ENCODE results near the gene TMA7B. TPM values are rescaled to one million over a fixed set of nuclear protein-coding genes. Genes with fewer than 3 reads are reported as not detected.

The TMA7B gene
- total RNA-seq, 1 experiment from 2014 or later: 0.08 TPM

- Histone ChIP-seq H3K36me3 (no peaks in the 10 kb centered on the region), H3K27me3 (peaks cover 3% of the 10 kb centered on the region; the same call in 1 of the 2 replicates), H3K27ac (no peak overlapping the region), H3K9me3 (replicated peaks) (no peaks in the 10 kb centered on the region), H3K4me1 (no peaks in the 10 kb centered on the region), H3K4me3 (no peak overlapping the region)
- no peak for DNase-seq
These were observed 34.1 kb upstream of the TMA7B start for GRCh38 chr22:39925909-39926679.

- Histone ChIP-seq H3K4me1 (no peaks in the 10 kb centered on the region), H3K9me3 (replicated peaks) (no peaks in the 10 kb centered on the region), H3K27me3 (peaks cover 3% of the 10 kb centered on the region; the same call in 1 of the 2 replicates), H3K36me3 (no peaks in the 10 kb centered on the region), H3K27ac (no peak overlapping the region), H3K4me3 (no peak overlapping the region)
- DNase-seq: no peak
These were observed 33.4 kb upstream of the TMA7B start for GRCh38 chr22:39926753-39927152.

- Histone ChIP-seq H3K4me1 (no peaks in the 10 kb centered on the region), H3K36me3 (no peaks in the 10 kb centered on the region), H3K27me3 (peaks cover 3% of the 10 kb centered on the region; the same call in 1 of the 2 replicates), H3K27ac (no peak overlapping the region), H3K4me3 (no peak overlapping the region), H3K9me3 (replicated peaks) (no peaks in the 10 kb centered on the region)
- DNase-seq: peak in 1 of 2 experiments; percentile 4
These were observed 32.7 kb upstream of the TMA7B start for GRCh38 chr22:39927544-39927943.

GRCh38 chr22:39928536-39929520 lies 31.4 kb upstream of the TMA7B start:
- Histone ChIP-seq H3K27ac (no peak overlapping the region), H3K4me1 (no peaks in the 10 kb centered on the region), H3K36me3 (no peaks in the 10 kb centered on the region), H3K4me3 (no peak overlapping the region), H3K27me3 (peaks cover 2% of the 10 kb centered on the region; the same call in 1 of the 2 replicates), H3K9me3 (replicated peaks) (no peaks in the 10 kb centered on the region)
- no peak for DNase-seq

DNA sequence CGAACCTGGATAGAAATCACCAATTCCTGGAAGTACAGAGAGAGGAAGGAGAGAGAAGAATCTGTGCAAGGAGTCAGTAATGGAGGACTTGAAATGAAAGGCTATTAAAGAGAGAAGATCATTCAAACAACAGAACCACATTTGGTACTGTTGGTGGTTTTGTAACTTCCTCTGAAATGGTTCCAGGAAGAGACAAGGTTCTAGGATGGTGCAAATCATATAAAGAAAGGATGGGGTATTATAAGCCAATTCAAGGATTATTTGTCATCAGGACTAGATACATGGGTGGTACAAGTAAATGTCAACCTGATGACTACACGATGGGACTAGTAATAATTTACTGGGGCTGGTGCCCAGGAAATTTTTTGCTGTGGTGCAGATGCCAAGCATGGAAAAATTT lies 28.9 kb upstream of the TMA7B start:
- Histone ChIP-seq H3K36me3 (no peaks in the 10 kb centered on the region), H3K9me3 (replicated peaks) (no peaks in the 10 kb centered on the region), H3K4me3 (no peak overlapping the region), H3K4me1 (no peaks in the 10 kb centered on the region), H3K27me3 (peaks cover 5% of the 10 kb centered on the region; the same call in 1 of the 2 replicates), H3K27ac (no peak overlapping the region)
- DNase-seq: no peak

DNA sequence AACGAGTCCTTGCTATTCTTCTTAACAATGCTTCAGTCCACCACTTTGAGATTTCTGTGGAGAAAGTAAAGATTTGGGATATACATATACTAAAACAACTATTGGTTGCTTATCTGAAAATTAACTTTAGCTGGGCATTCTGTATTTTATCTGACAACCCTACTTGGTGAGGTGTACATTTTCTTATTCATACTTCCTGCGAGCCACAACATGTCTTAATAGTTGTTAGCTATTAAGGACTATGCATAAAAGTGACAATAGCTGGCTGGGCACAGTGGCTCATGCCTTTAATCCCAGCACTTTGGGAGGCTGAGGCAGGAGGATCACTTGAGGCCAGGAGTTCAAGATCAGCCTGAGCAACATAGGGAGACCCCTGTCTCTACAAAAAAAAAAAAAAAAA lies 28.0 kb upstream of the TMA7B start:
- no peak for DNase-seq
- Histone ChIP-seq H3K27ac (no peak overlapping the region), H3K4me1 (no peaks in the 10 kb centered on the region), H3K4me3 (no peak overlapping the region), H3K36me3 (no peaks in the 10 kb centered on the region), H3K27me3 (peaks cover 13% of the 10 kb centered on the region; the same call in 1 of the 2 replicates), H3K9me3 (replicated peaks) (no peaks in the 10 kb centered on the region)

DNA sequence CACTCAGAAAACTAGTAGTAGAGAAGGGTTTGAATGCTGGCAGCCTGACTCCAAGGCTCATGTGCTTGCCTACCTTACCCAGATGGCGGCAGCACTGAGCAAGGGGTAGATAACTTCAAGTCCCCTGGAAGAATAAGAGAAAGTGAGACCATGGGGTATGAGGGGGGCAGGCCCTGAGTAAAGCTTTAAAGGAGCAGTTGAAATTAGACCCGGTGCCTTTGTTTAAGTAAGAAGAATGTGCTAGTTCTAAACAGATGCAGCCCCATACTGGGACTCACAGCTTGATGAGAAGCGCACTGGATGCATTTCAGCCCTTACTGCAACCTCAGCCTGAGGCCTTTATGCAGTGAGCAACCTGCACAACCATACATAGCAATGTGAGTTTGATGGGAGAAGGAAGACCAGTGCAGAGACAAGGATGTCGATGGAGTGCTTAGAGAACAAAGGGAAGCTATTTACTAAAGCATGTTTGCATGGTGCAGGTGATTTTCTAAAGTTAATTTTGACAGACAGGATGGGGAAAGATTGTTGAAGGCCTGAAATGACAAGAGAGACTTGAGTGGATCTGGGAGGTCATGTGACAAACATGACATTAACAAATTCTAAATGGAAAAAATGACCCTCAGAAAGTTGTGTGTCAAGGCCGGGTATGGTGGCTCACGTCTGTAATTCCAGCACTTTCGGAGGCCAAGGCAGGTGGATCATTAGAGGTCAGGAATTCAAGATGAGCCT lies 27.1 kb upstream of the TMA7B start:
- Histone ChIP-seq H3K27ac (no peak overlapping the region), H3K4me3 (no peak overlapping the region), H3K36me3 (no peaks in the 10 kb centered on the region), H3K27me3 (peaks cover 13% of the 10 kb centered on the region; the same call in 1 of the 2 replicates), H3K4me1 (no peaks in the 10 kb centered on the region), H3K9me3 (replicated peaks) (no peaks in the 10 kb centered on the region)
- peak; percentile 26 to 63 for DNase-seq

GRCh38 chr22:39933741-39934140 lies 26.5 kb upstream of the TMA7B start:
- DNase-seq: no peak
- H3K4me3 ChIP-seq: no peak overlapping the region
- H3K4me1 ChIP-seq: no peaks in the 10 kb centered on the region
- H3K36me3 ChIP-seq: no peaks in the 10 kb centered on the region
- H3K27me3 ChIP-seq: peaks cover 13% of the 10 kb centered on the region; the same call in 1 of the 2 replicates
- no peaks in the 10 kb centered on the region for H3K9me3 ChIP-seq (replicated peaks)
- H3K27ac ChIP-seq: no peak overlapping the region

GRCh38 chr22:39935116-39935515 lies 25.1 kb upstream of the TMA7B start:
- Histone ChIP-seq H3K27me3 (peaks cover 13% of the 10 kb centered on the region; the same call in 1 of the 2 replicates), H3K9me3 (replicated peaks) (no peaks in the 10 kb centered on the region), H3K4me1 (no peaks in the 10 kb centered on the region), H3K4me3 (no peak overlapping the region), H3K36me3 (no peaks in the 10 kb centered on the region), H3K27ac (no peak overlapping the region)
- no peak for DNase-seq

DNA sequence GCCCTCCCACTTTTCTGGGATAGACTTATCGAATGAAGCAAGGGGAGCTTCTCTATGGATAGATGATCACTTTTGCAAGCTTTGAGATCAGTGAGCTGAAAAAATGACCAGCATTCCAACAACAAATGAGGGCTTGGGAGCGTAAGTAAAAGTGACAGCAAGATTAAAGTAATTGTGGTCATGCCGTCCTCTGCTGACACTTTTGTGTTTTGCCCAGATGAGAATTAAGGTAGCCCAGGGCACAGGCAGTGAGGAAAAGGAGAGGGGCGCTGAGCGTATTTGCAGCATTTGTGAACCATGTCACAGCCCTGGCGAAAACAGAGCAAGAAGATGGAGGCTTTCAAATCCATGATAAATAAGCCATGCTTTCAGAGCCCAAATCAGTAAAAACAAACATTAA lies 24.6 kb upstream of the TMA7B start:
- Histone ChIP-seq H3K36me3 (no peaks in the 10 kb centered on the region), H3K4me3 (no peak overlapping the region), H3K4me1 (no peaks in the 10 kb centered on the region), H3K27ac (no peak overlapping the region), H3K9me3 (replicated peaks) (no peaks in the 10 kb centered on the region), H3K27me3 (peaks cover 13% of the 10 kb centered on the region; the same call in 1 of the 2 replicates)
- no peak for DNase-seq

- Histone ChIP-seq H3K27me3 (peaks cover 13% of the 10 kb centered on the region; the same call in 1 of the 2 replicates), H3K4me1 (no peaks in the 10 kb centered on the region), H3K4me3 (no peak overlapping the region), H3K27ac (no peak overlapping the region), H3K9me3 (replicated peaks) (no peaks in the 10 kb centered on the region), H3K36me3 (no peaks in the 10 kb centered on the region)
- DNase-seq: no peak
These were observed 23.6 kb upstream of the TMA7B start for GRCh38 chr22:39936523-39937145.

DNA sequence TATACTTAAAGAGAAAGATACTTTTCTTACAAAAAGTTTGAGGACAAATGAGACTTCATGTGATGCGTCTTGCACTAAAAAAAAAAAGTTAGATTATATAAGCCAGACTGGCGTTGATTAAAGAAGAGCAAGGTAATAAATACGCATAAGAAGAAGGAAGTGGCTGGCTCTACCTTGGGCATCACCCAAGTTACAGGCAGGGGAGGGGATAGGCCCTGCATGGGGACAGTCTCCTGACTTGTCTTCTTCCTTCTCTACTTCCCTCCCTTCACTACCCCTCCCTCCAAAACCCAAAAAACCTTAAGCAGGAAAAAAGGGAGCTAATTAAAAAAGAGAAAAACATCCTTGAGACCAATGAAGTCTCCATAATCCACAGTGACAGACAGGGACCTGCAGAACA lies 22.3 kb upstream of the TMA7B start:
- no peak for DNase-seq
- Histone ChIP-seq H3K27ac (no peak overlapping the region), H3K4me3 (no peak overlapping the region), H3K4me1 (no peaks in the 10 kb centered on the region), H3K36me3 (no peaks in the 10 kb centered on the region), H3K27me3 (peaks cover 13% of the 10 kb centered on the region; the same call in 1 of the 2 replicates), H3K9me3 (replicated peaks) (no peaks in the 10 kb centered on the region)

DNA sequence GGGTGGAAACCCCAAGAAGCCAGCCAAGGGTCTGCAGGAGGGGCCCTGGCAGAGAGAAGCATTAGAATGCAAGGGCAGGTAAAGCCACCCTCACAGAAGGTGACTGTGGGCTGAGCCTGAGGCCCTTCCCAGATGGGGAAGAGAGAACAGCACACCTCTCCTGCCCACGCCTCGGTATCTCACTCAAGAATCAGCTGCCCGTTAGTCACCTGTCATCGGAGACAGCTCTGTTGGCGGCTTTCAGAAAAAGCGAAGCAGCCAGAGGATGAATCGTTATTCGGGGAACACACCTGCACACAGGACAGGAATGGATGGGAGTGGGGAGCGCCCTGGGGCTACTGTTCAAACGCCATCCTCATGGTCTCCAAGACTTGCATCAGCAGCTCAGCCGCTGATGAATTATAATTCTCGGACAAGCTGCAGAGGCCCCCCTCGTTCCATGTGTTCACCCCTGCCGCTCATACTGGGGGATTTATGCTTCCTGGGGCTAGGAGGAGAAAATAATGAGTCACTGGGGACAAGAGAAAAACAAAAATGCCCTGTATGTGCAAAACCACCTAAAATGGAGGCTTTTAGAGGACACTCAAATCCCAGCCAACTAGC lies 21.6 kb upstream of the TMA7B start:
- no peaks in the 10 kb centered on the region for H3K36me3 ChIP-seq
- no peak for DNase-seq
- H3K4me1 ChIP-seq: no peaks in the 10 kb centered on the region
- peaks cover 13% of the 10 kb centered on the region; the same call in 1 of the 2 replicates for H3K27me3 ChIP-seq
- no peaks in the 10 kb centered on the region for H3K9me3 ChIP-seq (replicated peaks)
- no peak overlapping the region for H3K27ac ChIP-seq
- no peak overlapping the region for H3K4me3 ChIP-seq

GRCh38 chr22:39939830-39940229 lies 20.4 kb upstream of the TMA7B start:
- H3K36me3 ChIP-seq: no peaks in the 10 kb centered on the region

More at GRCh38 chr22:39939830-39940229, 20.4 kb upstream of the TMA7B start:
- peaks cover 13% of the 10 kb centered on the region; the same call in 1 of the 2 replicates for H3K27me3 ChIP-seq
- no peaks in the 10 kb centered on the region for H3K9me3 ChIP-seq (replicated peaks)
- no peak overlapping the region for H3K27ac ChIP-seq
- H3K4me1 ChIP-seq: no peaks in the 10 kb centered on the region
- no peak overlapping the region for H3K4me3 ChIP-seq
- DNase-seq: no peak
